VCaP (cell line): ENCODE measurements around the gene ARV1.
"Not testable (repeated sequence)": the region's sequence is repeated elsewhere in the genome, so short reads cannot be mapped to it uniquely, and the experiment has no call there.

ENCODE experiments used
- H3K27ac ChIP-seq: fragments of 450-650 bp; 2 replicates; pipeline ENCODE4 v1.5.1; 2017
- TF ChIP-seq, protein P1 (sequence below): fragments of 450-650 bp; conservative IDR thresholded peaks from 2 replicates; pipeline ENCODE4 v1.5.1; 2017; ENCODE audit warnings: mild to moderate bottlenecking, moderate library complexity

ARV1 gene

DNA sequence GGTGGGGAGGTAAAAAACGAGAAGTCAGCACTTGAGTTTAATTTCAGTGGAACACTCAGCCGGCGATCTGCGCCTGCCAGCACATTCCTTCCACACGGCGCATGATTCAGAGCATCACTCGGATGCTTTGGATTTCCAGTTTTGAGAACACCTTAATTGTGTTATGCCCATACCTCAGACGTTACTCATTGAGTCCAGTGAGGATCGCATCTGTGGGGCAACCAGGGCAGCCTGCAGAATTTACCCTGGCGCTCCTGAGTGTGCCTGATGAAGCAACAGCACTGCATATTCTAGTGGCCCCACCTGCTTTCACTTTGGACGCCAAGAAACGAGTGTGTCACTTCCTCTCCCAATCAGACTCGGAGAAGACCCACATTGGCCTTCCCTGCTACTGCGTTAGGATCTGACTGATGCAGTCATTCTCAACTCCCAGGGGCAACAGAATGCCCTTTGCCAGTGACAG is 41.3 kb downstream of the ARV1 start:
- no peak overlapping the region for H3K27ac ChIP-seq
- TF ChIP-seq, protein P1, sequence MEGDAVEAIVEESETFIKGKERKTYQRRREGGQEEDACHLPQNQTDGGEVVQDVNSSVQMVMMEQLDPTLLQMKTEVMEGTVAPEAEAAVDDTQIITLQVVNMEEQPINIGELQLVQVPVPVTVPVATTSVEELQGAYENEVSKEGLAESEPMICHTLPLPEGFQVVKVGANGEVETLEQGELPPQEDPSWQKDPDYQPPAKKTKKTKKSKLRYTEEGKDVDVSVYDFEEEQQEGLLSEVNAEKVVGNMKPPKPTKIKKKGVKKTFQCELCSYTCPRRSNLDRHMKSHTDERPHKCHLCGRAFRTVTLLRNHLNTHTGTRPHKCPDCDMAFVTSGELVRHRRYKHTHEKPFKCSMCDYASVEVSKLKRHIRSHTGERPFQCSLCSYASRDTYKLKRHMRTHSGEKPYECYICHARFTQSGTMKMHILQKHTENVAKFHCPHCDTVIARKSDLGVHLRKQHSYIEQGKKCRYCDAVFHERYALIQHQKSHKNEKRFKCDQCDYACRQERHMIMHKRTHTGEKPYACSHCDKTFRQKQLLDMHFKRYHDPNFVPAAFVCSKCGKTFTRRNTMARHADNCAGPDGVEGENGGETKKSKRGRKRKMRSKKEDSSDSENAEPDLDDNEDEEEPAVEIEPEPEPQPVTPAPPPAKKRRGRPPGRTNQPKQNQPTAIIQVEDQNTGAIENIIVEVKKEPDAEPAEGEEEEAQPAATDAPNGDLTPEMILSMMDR = no peak

DNA sequence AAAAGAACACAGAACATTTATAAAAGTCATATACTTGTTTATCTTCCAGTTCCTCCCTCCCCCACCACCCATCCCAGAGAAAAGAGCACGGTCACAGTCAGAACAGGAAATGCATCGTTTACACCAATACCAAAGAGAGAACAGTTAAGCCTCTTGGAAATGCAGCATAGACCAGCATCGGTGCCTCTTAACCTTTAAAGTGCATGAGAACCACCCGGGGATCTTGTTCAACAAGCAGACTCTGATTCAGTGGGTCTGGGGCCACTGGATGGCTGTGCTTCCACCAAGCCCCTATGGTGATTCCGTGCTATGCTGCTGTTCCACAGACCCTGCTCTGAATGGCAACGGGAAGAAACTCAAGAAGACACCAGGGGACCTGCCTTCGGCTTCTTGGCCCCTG is 41.9 kb downstream of the ARV1 start:
- H3K27ac ChIP-seq = no peak overlapping the region
- TF ChIP-seq, protein P1 = no peak

DNA sequence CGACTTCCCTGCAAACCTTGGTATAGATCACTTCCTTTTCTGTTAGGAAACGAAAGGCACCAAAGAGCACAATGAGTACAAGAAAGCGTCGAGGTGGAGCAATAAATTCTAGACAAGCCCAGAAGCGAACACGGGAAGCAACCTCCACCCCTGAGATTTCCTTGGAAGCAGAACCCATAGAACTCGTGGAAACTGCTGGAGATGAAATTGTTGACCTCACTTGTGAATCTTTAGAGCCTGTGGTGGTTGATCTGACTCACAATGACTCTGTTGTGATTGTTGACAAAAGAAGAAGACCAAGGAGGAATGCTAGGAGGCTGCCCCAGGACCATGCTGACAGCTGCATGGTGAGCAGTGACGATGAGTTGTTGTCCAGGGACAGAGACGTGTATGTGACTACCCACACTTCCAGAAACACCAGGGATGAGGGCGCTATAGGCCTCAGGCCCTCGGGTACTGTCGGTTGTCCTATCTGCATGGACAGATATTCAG is 42.7 kb downstream of the ARV1 start:
- TF ChIP-seq, protein P1 = no peak
- H3K27ac ChIP-seq = no peak overlapping the region

DNA sequence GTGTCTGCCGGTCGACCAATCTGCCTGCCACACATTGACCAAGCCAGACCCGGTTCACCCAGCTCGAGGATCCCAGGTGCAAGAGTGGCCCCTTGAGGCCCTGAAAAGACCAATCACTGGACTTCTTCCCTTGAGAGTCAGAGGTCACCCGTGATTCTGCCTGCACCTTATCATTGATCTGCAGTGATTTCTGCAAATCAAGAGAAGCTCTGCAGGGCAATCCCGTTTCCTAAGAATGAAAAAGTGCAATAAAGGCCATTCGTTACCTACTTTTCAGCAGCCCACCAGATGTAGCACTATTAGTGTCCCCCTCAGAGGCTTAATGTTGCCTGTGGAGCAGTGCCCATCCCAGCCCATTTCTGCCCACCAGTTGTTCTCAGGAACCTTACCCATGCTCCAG is 43.6 kb downstream of the ARV1 start:
- H3K27ac ChIP-seq = not testable (repeated sequence)

DNA sequence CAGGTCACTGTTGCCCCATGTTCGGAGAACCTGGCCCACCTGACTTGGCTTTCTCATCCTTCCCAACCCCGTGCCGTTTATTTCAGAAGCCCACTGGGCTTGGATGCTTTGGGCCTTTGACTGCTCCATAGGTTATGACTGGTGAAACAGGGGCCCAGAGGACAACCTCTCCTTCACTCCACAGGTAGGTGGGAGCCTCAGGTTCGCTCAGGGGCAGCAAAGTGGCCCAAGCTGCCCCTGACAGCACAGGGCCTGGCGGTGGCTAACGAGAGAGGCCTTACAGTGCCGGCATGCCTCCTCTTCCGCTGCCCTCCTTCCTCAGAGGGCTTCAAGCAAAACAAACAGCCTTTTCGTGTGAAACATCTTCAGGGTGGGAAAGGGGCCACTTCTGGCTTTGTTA is 44.3 kb downstream of the ARV1 start:
- TF ChIP-seq, protein P1 = no peak
- no peak overlapping the region for H3K27ac ChIP-seq

DNA sequence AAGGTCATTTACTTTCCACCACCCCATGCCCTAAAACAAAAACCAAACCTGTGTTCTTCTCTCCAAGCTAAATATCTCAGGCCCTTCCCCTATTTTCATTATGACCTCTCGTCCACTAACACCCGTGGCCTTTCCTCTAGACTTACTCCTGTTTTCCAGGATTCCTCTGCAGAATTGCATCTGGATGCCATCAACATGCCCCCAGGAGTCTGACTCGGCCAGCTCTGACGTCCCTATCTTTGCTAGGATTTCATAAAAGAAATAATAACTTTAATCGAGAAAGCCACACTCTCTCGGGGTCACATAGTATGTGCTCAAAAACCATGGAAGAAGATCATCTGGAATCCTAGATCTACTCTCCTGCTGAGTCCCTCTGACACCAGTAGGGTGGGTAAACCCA is 47.7 kb downstream of the ARV1 start:
- TF ChIP-seq, protein P1 = no peak
- no peak overlapping the region for H3K27ac ChIP-seq

DNA sequence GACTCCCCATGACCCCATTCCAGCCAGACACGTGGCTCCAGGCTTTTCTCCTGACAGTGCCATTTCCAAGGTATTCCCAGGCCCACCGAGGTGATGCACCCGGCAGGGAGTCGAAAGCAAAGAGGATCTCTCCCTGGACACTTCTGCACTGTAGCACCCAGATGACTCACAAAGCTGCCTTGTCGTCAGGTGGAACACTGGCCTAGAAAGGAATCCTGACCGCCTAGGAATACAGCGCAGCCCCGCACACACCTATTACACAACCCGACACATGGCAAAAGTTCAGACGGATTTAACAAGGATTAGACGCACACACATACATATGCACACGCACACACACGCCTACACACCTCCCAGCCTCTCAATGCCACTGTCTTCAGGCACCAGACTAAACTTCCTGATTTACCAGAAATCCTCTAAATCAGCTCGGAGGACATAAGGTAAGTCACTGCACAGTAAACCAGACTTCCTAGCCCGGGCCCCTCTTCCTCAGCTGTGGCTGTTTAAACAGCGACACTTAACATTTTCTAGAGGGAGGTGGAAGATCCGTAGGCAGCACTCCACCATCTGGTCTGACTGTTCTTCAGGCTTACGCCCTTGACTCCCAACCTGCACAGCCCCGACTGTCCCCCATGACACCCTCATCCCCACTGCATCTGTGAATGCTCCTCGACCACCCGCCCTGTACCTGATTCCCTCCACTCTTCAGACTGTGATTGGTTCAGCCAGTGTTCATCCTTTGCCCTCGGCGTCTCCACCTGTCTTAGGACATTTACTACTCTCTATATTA is 48.4 kb downstream of the ARV1 start:
- TF ChIP-seq, protein P1 = no peak
- H3K27ac ChIP-seq = no peak overlapping the region

DNA sequence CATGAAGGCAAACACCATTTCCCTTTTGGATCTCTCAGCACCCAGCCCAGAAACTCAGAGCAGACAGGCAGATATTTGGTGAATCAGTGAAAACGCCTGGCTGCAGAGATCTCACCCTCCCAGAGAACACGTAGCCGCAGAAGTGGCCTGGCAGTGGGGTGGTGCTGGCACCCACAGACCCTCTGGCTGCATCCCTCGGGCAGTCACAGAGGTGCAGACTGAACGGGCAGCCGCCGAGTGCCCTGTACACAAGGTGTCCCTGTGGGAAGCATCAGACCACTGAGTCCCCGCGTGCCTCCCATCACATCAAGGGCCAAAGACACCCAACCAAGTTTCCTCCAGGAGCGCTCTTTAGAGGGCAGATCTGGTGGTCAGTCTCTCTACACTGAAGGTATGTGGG is 49.1 kb downstream of the ARV1 start:
- no peak overlapping the region for H3K27ac ChIP-seq

More for the DNA sequence above, 49.1 kb downstream of the ARV1 start:
- TF ChIP-seq, protein P1 = no peak
